ENCODE results near the gene BIRC7.

Gene BIRC7

DNA sequence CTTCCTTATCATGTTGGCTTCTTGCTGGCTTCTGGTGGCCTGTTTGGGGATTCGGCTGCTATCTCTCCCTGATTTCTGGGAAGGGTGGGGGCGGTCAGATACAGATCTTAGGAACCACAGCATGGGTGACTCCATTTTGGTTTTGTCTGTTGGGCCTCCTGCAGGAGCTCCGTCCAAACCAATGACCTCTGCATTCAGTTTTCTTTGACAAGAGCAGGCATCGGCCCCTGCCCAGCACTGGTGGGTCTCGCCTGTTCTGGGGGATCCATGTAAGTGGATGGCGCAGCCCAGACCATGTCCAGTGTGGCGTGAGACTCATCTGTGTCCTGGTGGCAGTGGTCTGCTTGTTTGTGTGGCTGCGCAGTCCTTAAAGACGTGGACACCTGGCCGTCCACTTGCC is 28.3 kb downstream of the BIRC7 start:
- Histone ChIP-seq H3K4me3 (no peak overlapping the region), H3K9me3 (no peaks in the 10 kb centered on the region), H3K4me1 (no peaks in the 10 kb centered on the region), H3K27me3 (peaks cover 0 to 91% of the 10 kb centered on the region in 2 donors), H3K27ac (no peak overlapping the region), H3K36me3 (no peaks in the 10 kb centered on the region)
- TF ChIP-seq, protein P1, sequence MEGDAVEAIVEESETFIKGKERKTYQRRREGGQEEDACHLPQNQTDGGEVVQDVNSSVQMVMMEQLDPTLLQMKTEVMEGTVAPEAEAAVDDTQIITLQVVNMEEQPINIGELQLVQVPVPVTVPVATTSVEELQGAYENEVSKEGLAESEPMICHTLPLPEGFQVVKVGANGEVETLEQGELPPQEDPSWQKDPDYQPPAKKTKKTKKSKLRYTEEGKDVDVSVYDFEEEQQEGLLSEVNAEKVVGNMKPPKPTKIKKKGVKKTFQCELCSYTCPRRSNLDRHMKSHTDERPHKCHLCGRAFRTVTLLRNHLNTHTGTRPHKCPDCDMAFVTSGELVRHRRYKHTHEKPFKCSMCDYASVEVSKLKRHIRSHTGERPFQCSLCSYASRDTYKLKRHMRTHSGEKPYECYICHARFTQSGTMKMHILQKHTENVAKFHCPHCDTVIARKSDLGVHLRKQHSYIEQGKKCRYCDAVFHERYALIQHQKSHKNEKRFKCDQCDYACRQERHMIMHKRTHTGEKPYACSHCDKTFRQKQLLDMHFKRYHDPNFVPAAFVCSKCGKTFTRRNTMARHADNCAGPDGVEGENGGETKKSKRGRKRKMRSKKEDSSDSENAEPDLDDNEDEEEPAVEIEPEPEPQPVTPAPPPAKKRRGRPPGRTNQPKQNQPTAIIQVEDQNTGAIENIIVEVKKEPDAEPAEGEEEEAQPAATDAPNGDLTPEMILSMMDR (IDR thresholded peaks at IDR 0.05), result no peak
- intact Hi-C loops (cut with DNase I; ENCODE audit: low total_unique reads), result no loop called here
- no peak for DNase-seq

DNA sequence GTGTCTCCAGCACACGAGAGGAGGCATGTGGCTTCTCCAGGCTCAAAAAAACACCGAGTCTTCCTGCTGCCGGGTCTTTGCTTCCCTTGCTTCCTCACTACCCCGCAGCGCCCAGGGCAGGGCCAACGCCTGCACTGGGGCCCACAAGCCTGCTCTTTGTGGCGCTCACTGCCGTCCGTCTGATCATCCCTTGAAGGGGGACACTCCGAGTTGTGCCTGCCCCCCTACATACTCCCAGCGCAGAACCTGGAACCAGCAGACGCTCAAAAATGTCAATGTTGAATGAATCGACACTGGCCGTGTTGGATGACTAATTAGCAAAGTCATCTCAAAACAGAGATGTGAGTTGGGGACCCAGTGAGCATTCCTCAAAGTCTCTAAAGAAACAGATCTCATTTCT is 28.8 kb downstream of the BIRC7 start:
- intact Hi-C loops (cut with DNase I; ENCODE audit: low total_unique reads), result no loop called here
- no peaks in the 10 kb centered on the region for H3K9me3 ChIP-seq
- peaks cover 0 to 88% of the 10 kb centered on the region in 2 donors for H3K27me3 ChIP-seq
- no peak for DNase-seq
- no peaks in the 10 kb centered on the region for H3K4me1 ChIP-seq
- H3K27ac ChIP-seq, result no peak overlapping the region
- H3K4me3 ChIP-seq, result no peak overlapping the region
- TF ChIP-seq, protein P1 (IDR thresholded peaks at IDR 0.05), result no peak
- no peaks in the 10 kb centered on the region for H3K36me3 ChIP-seq

DNA sequence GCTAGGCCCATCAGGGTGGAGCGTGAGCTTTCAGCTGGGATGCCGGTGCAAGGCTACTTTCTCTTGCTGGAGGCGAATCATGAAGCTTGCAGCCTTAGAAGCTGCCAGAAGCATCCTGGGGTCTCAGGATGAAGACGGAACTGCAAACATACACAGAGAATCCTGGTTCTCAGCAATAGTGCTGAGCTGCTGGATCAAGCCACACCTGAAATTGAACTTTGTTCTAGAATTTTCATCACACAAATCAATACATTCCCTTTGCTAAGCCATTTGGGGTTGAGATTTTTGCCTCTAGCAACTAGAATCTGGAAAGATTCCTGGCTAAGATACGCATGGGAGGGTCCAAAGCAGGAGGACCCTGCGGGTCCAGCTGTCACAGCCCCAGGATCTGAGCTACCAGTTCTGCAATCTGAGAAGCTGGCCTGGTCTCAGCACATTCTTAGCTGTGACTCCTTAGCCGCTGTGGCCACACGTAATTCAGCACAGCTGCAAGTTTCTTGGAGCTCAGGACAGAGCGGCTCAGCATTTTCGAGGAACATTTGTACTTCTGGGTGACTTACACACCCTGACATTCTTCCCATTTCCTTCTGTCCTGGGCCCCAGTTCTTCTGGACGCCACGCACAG is 30.3 kb downstream of the BIRC7 start:
- H3K4me3 ChIP-seq, result no peak overlapping the region
- H3K27ac ChIP-seq, result no peak overlapping the region
- no peak for DNase-seq
- intact Hi-C loops (cut with DNase I; ENCODE audit: low total_unique reads), result no loop called here
- H3K36me3 ChIP-seq, result no peaks in the 10 kb centered on the region
- TF ChIP-seq, protein P1 (IDR thresholded peaks at IDR 0.05), result no peak
- H3K27me3 ChIP-seq, result peaks cover 0 to 73% of the 10 kb centered on the region in 2 donors
- no peaks in the 10 kb centered on the region for H3K4me1 ChIP-seq
- H3K9me3 ChIP-seq, result no peaks in the 10 kb centered on the region

DNA sequence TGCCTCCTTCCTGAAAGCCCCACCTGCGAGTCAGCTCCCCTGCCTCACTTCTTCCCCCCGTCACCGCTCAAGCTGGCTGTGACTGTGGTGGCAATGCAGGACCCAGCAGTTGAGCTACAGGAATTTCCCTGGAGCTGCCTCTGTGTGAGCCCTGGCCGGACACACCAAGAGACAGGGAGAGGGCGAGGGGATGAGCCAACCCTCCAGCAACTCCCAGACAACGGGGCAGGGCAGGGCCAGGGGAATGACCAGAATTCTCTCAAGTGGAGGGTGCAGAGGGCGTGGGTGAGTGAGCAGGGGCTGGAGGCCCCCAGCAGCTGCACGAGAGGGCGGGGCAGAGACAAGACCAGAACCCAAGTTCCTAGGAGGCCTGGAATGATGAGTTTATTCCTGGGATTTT is 32.0 kb downstream of the BIRC7 start:
- Histone ChIP-seq H3K27me3 (peaks cover 0 to 56% of the 10 kb centered on the region in 2 donors), H3K36me3 (no peaks in the 10 kb centered on the region), H3K9me3 (no peaks in the 10 kb centered on the region), H3K4me1 (peaks cover 0 to 7% (median 2%) of the 10 kb centered on the region in 4 donors), H3K4me3 (no peak overlapping the region), H3K27ac (no peak overlapping the region)
- intact Hi-C loops (cut with DNase I; ENCODE audit: low total_unique reads), result no loop called here
- TF ChIP-seq, protein P1 (IDR thresholded peaks at IDR 0.05), result no peak
- no peak for DNase-seq

DNA sequence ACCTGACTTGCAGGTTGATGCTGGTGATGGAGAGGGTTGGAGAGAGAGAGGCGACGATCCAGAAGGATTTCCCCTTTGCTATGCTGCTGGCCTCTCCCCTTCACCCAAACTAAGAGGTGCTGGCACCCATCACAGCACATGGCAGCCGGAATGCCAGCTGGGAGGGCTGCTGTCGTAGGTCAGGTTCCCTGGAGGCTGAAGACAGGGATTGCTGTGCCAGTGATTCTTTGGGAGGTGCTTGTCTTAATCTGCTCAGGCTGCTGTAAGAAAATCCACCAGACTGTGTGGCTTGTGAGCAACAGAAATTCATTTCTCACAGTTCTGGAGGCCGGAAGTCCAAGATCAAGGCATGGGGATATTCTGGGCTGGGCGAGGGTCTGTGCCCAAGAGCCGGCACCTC is 32.6 kb downstream of the BIRC7 start:
- TF ChIP-seq, protein P1 (IDR thresholded peaks at IDR 0.05), result no peak
- Histone ChIP-seq H3K4me3 (no peak overlapping the region), H3K4me1 (peaks cover 0 to 9% (median 3%) of the 10 kb centered on the region in 4 donors), H3K36me3 (no peaks in the 10 kb centered on the region), H3K9me3 (no peaks in the 10 kb centered on the region), H3K27me3 (peaks cover 0 to 50% of the 10 kb centered on the region in 2 donors), H3K27ac (no peak overlapping the region)
- intact Hi-C loops (cut with DNase I; ENCODE audit: low total_unique reads), result no loop called here
- no peak for DNase-seq
